ENCODE results near the gene SUV39H1. TPM values are rescaled to one million over a fixed set of nuclear protein-coding genes. Genes with fewer than 3 reads are reported as not detected.

SUV39H1 gene
- total RNA-seq, 1 donor from 2014 or later: 2.2 TPM

- no peak for DNase-seq (ENCODE audit: extremely low spot score in 2 of 2)
- intact Hi-C loops (cut with DNase I): no loop called here
- Histone ChIP-seq H3K27me3 (no peaks in the 10 kb centered on the region), H3K27ac (no peak overlapping the region), H3K4me1 (no peaks in the 10 kb centered on the region), H3K9me3 (no peaks in the 10 kb centered on the region), H3K4me3 (no peak overlapping the region), H3K36me3 (no peaks in the 10 kb centered on the region)
- TF ChIP-seq POLR2A (IDR thresholded peaks at IDR 0.05): no peak
- no peak for TF ChIP-seq CTCF (IDR thresholded peaks at IDR 0.05)
- no peak for TF ChIP-seq POLR2AphosphoS5 (IDR thresholded peaks at IDR 0.05; ENCODE audit: insufficient read depth in 1 of 2, low read depth in 1 of 2)
These were observed 19.5 kb downstream of the SUV39H1 start for GRCh38 chrX:48715876-48716502.

GRCh38 chrX:48719958-48720357 lies 23.4 kb downstream of the SUV39H1 start:
- intact Hi-C loops (cut with DNase I): no loop called here
- H3K9me3 ChIP-seq: no peaks in the 10 kb centered on the region
- H3K27me3 ChIP-seq: no peaks in the 10 kb centered on the region
- no peaks in the 10 kb centered on the region for H3K36me3 ChIP-seq
- no peak overlapping the region for H3K4me3 ChIP-seq
- TF ChIP-seq CTCF (IDR thresholded peaks at IDR 0.05): no peak
- TF ChIP-seq POLR2A (IDR thresholded peaks at IDR 0.05): no peak
- no peak for TF ChIP-seq POLR2AphosphoS5 (IDR thresholded peaks at IDR 0.05; ENCODE audit: insufficient read depth in 1 of 2, low read depth in 1 of 2)
- no peaks in the 10 kb centered on the region for H3K4me1 ChIP-seq
- no peak overlapping the region for H3K27ac ChIP-seq
- no peak for DNase-seq (ENCODE audit: extremely low spot score in 2 of 2)

- Histone ChIP-seq H3K27me3 (no peaks in the 10 kb centered on the region), H3K27ac (no peak overlapping the region), H3K9me3 (no peaks in the 10 kb centered on the region), H3K36me3 (no peaks in the 10 kb centered on the region), H3K4me1 (no peaks in the 10 kb centered on the region), H3K4me3 (no peak overlapping the region)
- no peak for DNase-seq (ENCODE audit: extremely low spot score in 2 of 2)
- TF ChIP-seq POLR2AphosphoS5 (IDR thresholded peaks at IDR 0.05; ENCODE audit: insufficient read depth in 1 of 2, low read depth in 1 of 2) (no peak), CTCF (IDR thresholded peaks at IDR 0.05) (no peak), POLR2A (IDR thresholded peaks at IDR 0.05) (no peak)
- intact Hi-C loops (cut with DNase I): no loop called here
These were observed 24.2 kb downstream of the SUV39H1 start for GRCh38 chrX:48720577-48721250.

- no peak overlapping the region for H3K27ac ChIP-seq
- H3K27me3 ChIP-seq: no peaks in the 10 kb centered on the region
- DNase-seq (ENCODE audit: extremely low spot score in 2 of 2): no peak
- H3K4me1 ChIP-seq: no peaks in the 10 kb centered on the region
- TF ChIP-seq POLR2AphosphoS5 (IDR thresholded peaks at IDR 0.05; ENCODE audit: insufficient read depth in 1 of 2, low read depth in 1 of 2) (no peak), POLR2A (IDR thresholded peaks at IDR 0.05) (no peak), CTCF (IDR thresholded peaks at IDR 0.05) (no peak)
- no peaks in the 10 kb centered on the region for H3K9me3 ChIP-seq
- H3K4me3 ChIP-seq: no peak overlapping the region
- intact Hi-C loops (cut with DNase I): no loop called here
- no peaks in the 10 kb centered on the region for H3K36me3 ChIP-seq
These were observed 25.4 kb downstream of the SUV39H1 start for GRCh38 chrX:48721916-48722315.

- Histone ChIP-seq H3K36me3 (no peaks in the 10 kb centered on the region), H3K27me3 (no peaks in the 10 kb centered on the region), H3K9me3 (no peaks in the 10 kb centered on the region), H3K27ac (no peak overlapping the region), H3K4me1 (no peaks in the 10 kb centered on the region), H3K4me3 (no peak overlapping the region)
- no peak for DNase-seq (ENCODE audit: extremely low spot score in 2 of 2)
- TF ChIP-seq POLR2A (IDR thresholded peaks at IDR 0.05): no peak
- TF ChIP-seq POLR2AphosphoS5 (IDR thresholded peaks at IDR 0.05; ENCODE audit: insufficient read depth in 1 of 2, low read depth in 1 of 2): no peak
- no peak for TF ChIP-seq CTCF (IDR thresholded peaks at IDR 0.05)
- intact Hi-C loops (cut with DNase I): no loop called here
These were observed 30.1 kb downstream of the SUV39H1 start for GRCh38 chrX:48726596-48726995.
